H9 (cell line): Measurements from ENCODE around the gene ADCY5. TPM values are rescaled to one million over a fixed set of nuclear protein-coding genes. Genes with fewer than 3 reads are reported as not detected.

Experiments
- DNase-seq: peaks from one replicate; pipeline ENCODE4 v3.0.0-alpha.2; 2017
- H2AFZ ChIP-seq: one replicate; pipeline ENCODE4 v1.6.1; 2013; ENCODE audit warnings: mild to moderate bottlenecking, low read length, control low read depth, moderate library complexity
- H2AK5ac ChIP-seq: 2 replicates; pipeline ENCODE4 v1.6.1; 2013; ENCODE audit warnings: low read length, control low read depth, mixed read lengths; ENCODE audit not compliant: insufficient read length
- H2BK120ac ChIP-seq: one replicate; pipeline ENCODE4 v1.6.1; 2013; ENCODE audit warnings: low read depth, mild to moderate bottlenecking, low read length, control low read depth, inconsistent platforms; ENCODE audit not compliant: poor library complexity, severe bottlenecking
- H2BK12ac ChIP-seq: 2 replicates; pipeline ENCODE4 v1.6.1; 2013; ENCODE audit warnings: low read length, control low read depth, mixed read lengths, low read depth; ENCODE audit not compliant: insufficient read length
- H2BK15ac ChIP-seq: 2 replicates; pipeline ENCODE4 v1.6.1; 2013; ENCODE audit warnings: low read depth, low read length, control low read depth
- H2BK20ac ChIP-seq: one replicate; pipeline ENCODE4 v1.6.1; 2013; ENCODE audit warnings: low read depth, mild to moderate bottlenecking, low read length, control low read depth, inconsistent platforms; ENCODE audit not compliant: poor library complexity, severe bottlenecking
- H2BK5ac ChIP-seq: 2 replicates; pipeline ENCODE4 v1.6.1; 2013; ENCODE audit warnings: low read length, control low read depth, mixed read lengths; ENCODE audit not compliant: insufficient read length
- H3K14ac ChIP-seq: 2 replicates; pipeline ENCODE4 v1.6.1; 2013; ENCODE audit warnings: low read length, control low read depth; ENCODE audit not compliant: insufficient read depth
- H3K18ac ChIP-seq: 2 replicates; pipeline ENCODE4 v1.6.1; 2013; ENCODE audit warnings: low read depth, mild to moderate bottlenecking, mixed read lengths, low read length, control low read depth; ENCODE audit not compliant: insufficient read length
- H3K23ac ChIP-seq: 2 replicates; pipeline ENCODE4 v1.6.1; 2013; ENCODE audit warnings: low read length, control low read depth, mixed read lengths, low read depth; ENCODE audit not compliant: insufficient read length
- H3K23me2 ChIP-seq: 2 replicates; pipeline ENCODE4 v1.6.1; 2013; ENCODE audit warnings: low read depth, mild to moderate bottlenecking, mixed read lengths, low read length, control low read depth; ENCODE audit not compliant: insufficient read length, poor library complexity, severe bottlenecking
- H3K27ac ChIP-seq: 2 replicates; pipeline ENCODE4 v1.5.1; 2013; ENCODE audit warnings: low read length, control low read depth, mixed read lengths, low read depth; ENCODE audit not compliant: insufficient read length
- H3K27me3 ChIP-seq: 2 replicates; pipeline ENCODE4 v1.6.1; 2013; ENCODE audit warnings: low read length, control low read depth, inconsistent platforms; ENCODE audit not compliant: insufficient read depth
- H3K4ac ChIP-seq: 2 replicates; pipeline ENCODE4 v1.6.1; 2013; ENCODE audit warnings: low read depth, mild to moderate bottlenecking, control low read depth, inconsistent platforms, low read length, moderate library complexity
- H3K4me1 ChIP-seq: 2 replicates; pipeline ENCODE4 v1.6.1; 2013; ENCODE audit warnings: low read length, control low read depth, inconsistent platforms; ENCODE audit not compliant: insufficient read depth
- H3K4me2 ChIP-seq: 2 replicates; pipeline ENCODE4 v1.6.1; 2013; ENCODE audit warnings: low read length, control low read depth, mixed read lengths; ENCODE audit not compliant: insufficient read length, insufficient read depth
- H3K56ac ChIP-seq: 2 replicates; pipeline ENCODE4 v1.6.1; 2013; ENCODE audit warnings: low read depth, mild to moderate bottlenecking, mixed read lengths, low read length, control low read depth; ENCODE audit not compliant: insufficient read length
- H3K79me1 ChIP-seq: 2 replicates; pipeline ENCODE4 v1.6.1; 2013; ENCODE audit warnings: low read depth, mild to moderate bottlenecking, moderate library complexity, low read length, control low read depth, inconsistent platforms; ENCODE audit not compliant: insufficient read depth, poor library complexity, severe bottlenecking
- H3K79me2 ChIP-seq: 2 replicates; pipeline ENCODE4 v1.6.1; 2013; ENCODE audit warnings: low read length, control low read depth, inconsistent platforms; ENCODE audit not compliant: insufficient read depth
- H3K9ac ChIP-seq: 2 replicates; pipeline ENCODE4 v1.6.1; 2013; ENCODE audit warnings: low read length, control low read depth, mixed read lengths; ENCODE audit not compliant: insufficient read length; ENCODE audit errors: extremely low read depth
- H3K9me3 ChIP-seq: one replicate; pipeline ENCODE4 v1.6.1; 2013; ENCODE audit warnings: low read depth, low read length, inconsistent platforms; ENCODE audit not compliant: control insufficient read depth
- H3T11ph ChIP-seq: one replicate; pipeline ENCODE4 v1.6.1; 2013; ENCODE audit warnings: mild to moderate bottlenecking, low read length, control low read depth, inconsistent platforms
- H4K20me1 ChIP-seq: one replicate; pipeline ENCODE4 v1.6.1; 2013; ENCODE audit not compliant: control insufficient read depth, insufficient read length, insufficient read depth
- H4K5ac ChIP-seq: 2 replicates; pipeline ENCODE4 v1.6.1; 2013; ENCODE audit warnings: low read depth, mild to moderate bottlenecking, mixed read lengths, low read length, control low read depth; ENCODE audit not compliant: insufficient read length
- H4K8ac ChIP-seq: replicated peaks from 2 replicates; pipeline ENCODE4 v1.6.1; 2013; ENCODE audit warnings: low read length, control low read depth, mixed read lengths, low read depth; ENCODE audit not compliant: insufficient read length
- H4K91ac ChIP-seq: 2 replicates; pipeline ENCODE4 v1.6.1; 2013; ENCODE audit warnings: low read depth, mild to moderate bottlenecking, moderate library complexity, mixed read lengths, low read length, control low read depth; ENCODE audit not compliant: insufficient read length
- H3K27ac Mint-ChIP-seq, 3 experiments: 2 replicates in 2 of 3; 3 replicates in 1 of 3; pipeline ENCODE4 v1.8.0; 2020 to 2021; ENCODE audit warnings: mixed read lengths in 3 of 3, mild to moderate bottlenecking in 1 of 3, moderate library complexity in 1 of 3
- H3K27me3 Mint-ChIP-seq: 2 replicates; pipeline ENCODE4 v1.8.0; 2021; ENCODE audit warnings: low read depth, mild to moderate bottlenecking, moderate library complexity, mixed read lengths
- H3K36me3 Mint-ChIP-seq, 3 experiments: 2 replicates in 2 of 3; 3 replicates in 1 of 3; pipeline ENCODE4 v1.8.0; 2020 to 2021; ENCODE audit warnings: low read depth in 3 of 3, mixed read lengths in 3 of 3; ENCODE audit not compliant: insufficient read depth in 1 of 3
- H3K4me1 Mint-ChIP-seq, 2 experiments: 2 replicates each; pipeline ENCODE4 v1.8.0; 2020; ENCODE audit warnings: mixed read lengths in 2 of 2
- H3K4me3 Mint-ChIP-seq, 2 experiments: 2 replicates in 1 of 2; 3 replicates in 1 of 2; pipeline ENCODE4 v1.8.0; 2020 to 2021; ENCODE audit warnings: mild to moderate bottlenecking in 2 of 2, mixed read lengths in 2 of 2, moderate library complexity in 1 of 2
- H3K9me3 Mint-ChIP-seq, 2 experiments: 2 replicates in 1 of 2; 3 replicates in 1 of 2; pipeline ENCODE4 v1.8.0; 2020; ENCODE audit warnings: mild to moderate bottlenecking in 2 of 2, mixed read lengths in 2 of 2, moderate library complexity in 1 of 2
- CTCF ChIP-seq: fragments of 200-600 bp; sonication (generic); conservative IDR thresholded peaks from 3 replicates; pipeline ENCODE4 v1.8.0; 2021; ENCODE audit warnings: antibody characterized with exemption, mild to moderate bottlenecking
- WGBS: extraction: QIAGEN DNeasy Blood & Tissue Kit; methylation state at CpG from one replicate; pipeline ENCODE4 v1.1.7; 2013; ENCODE audit warnings: missing lambda C conversion rate, low lambda C conversion rate, mixed read lengths; ENCODE audit not compliant: insufficient read length; ENCODE audit errors: extremely low coverage; 5-methylcytosine and 5-hydroxymethylcytosine counted together
- total RNA-seq: library from RNA; stranded (reverse); gene quantifications from 2 replicates; pipeline ENCODE4 v1.2.1, GENCODE V29; 2021

Gene ADCY5
- total RNA-seq, 1 experiment from 2014 or later: 5.0 TPM

GRCh38 chr3:123281929-123282328, 167.0 kb downstream of the ADCY5 start:
- Histone ChIP-seq H3K4me2 (no peak overlapping the region), H3K9me3 (no peaks in the 10 kb centered on the region), H2BK20ac (no peak overlapping the region), H3T11ph (no peak overlapping the region), H2BK15ac (no peak overlapping the region), H3K56ac (no peak overlapping the region), H4K20me1 (no peaks in the 10 kb centered on the region), H3K23ac (no peak overlapping the region), H3K79me1 (no peaks in the 10 kb centered on the region), H2BK12ac (no peak overlapping the region), H3K18ac (no peak overlapping the region), H3K79me2 (no peaks in the 10 kb centered on the region), H2AK5ac (no peak overlapping the region), H2BK120ac (no peak overlapping the region), H2AFZ (no peak overlapping the region), H4K91ac (no peak overlapping the region), H3K27ac (no peak overlapping the region), H3K23me2 (no peaks in the 10 kb centered on the region), H2BK5ac (no peak overlapping the region), H3K27me3 (no peaks in the 10 kb centered on the region), H4K5ac (no peak overlapping the region), H4K8ac (no peak overlapping the region), H3K4ac (no peak overlapping the region), H3K14ac (no peak overlapping the region), H3K4me1 (peaks cover 4% of the 10 kb centered on the region; the same call in 1 of the 2 replicates), H3K9ac (no peak overlapping the region)
- Mint-ChIP-seq H3K36me3 (peaks cover 0 to 9% (median 8%) of the 10 kb centered on the region in 3 experiments; a peak in 3 of 7 replicates), H3K4me3 (no peak overlapping the region), H3K4me1 (peaks cover 15 to 16% of the 10 kb centered on the region in 2 experiments), H3K27ac (no peak overlapping the region), H3K9me3 (no peaks in the 10 kb centered on the region), H3K27me3 (no peaks in the 10 kb centered on the region)
- DNase-seq: no peak
- TF ChIP-seq CTCF: no peak
- no CpG with 5 or more reads among the region's 2 CpGs for WGBS
